ENCODE data around the gene EHD3. TPM values are rescaled to one million over a fixed set of nuclear protein-coding genes. Genes with fewer than 3 reads are reported as not detected.
A peak's percentile ranks its signal among the peaks of the same experiment; 100 is the strongest.

Gene EHD3
- total and polyA plus RNA-seq, 10 donors, result 4.6 to 27.2 (median 14.2) TPM

DNA sequence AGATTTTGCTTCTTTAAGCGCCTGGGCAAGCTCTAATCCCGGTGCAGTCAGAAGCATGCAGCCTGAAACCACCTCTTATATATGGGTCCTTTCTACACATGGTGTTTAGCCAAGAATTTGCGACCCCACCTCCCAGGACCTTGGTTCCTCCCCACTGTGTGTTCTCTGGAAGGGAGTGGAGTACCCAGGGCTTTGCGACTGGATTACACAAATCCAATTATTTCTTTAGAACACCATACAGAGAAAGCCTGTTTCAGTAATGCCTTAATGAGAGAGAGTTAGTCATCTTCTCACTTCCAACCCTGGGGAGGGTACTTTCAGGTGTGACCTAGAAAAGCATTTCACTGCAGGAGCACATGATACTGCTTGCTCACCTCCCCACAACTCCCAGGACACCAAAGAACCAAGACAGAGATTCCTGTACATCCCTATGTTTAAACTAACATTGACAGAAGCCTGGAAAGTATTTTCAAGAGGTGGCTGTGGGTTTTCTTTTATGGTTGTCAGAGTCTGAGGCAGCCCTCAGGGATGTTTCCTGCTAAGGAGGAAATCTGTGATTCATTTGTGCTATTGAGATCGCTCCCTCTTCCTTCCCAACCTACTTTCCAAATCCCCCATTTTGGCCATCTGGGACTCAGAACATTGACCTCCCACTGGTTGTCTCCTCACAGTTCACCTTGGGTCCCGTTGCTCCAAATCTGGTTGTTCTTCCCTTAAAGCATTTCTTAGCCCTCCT is 16.3 kb upstream of the EHD3 start, which contains the start of gene CAPN14:
Gene CAPN14, minus strand, starts transcription at position 51 of the 736 bp plus-strand sequence. CDS start 12,068 bp downstream, outside the sequence.
- peak within 1 kb of the TSS in 4 of 8 donors; percentile 80 to 92 (median 83) for H3K27ac ChIP-seq
- TF ChIP-seq POLR2A (IDR thresholded peaks at IDR 0.05), result no peak
- no peak for TF ChIP-seq POLR2AphosphoS5 (IDR thresholded peaks at IDR 0.05)
- TF ChIP-seq, protein P1, sequence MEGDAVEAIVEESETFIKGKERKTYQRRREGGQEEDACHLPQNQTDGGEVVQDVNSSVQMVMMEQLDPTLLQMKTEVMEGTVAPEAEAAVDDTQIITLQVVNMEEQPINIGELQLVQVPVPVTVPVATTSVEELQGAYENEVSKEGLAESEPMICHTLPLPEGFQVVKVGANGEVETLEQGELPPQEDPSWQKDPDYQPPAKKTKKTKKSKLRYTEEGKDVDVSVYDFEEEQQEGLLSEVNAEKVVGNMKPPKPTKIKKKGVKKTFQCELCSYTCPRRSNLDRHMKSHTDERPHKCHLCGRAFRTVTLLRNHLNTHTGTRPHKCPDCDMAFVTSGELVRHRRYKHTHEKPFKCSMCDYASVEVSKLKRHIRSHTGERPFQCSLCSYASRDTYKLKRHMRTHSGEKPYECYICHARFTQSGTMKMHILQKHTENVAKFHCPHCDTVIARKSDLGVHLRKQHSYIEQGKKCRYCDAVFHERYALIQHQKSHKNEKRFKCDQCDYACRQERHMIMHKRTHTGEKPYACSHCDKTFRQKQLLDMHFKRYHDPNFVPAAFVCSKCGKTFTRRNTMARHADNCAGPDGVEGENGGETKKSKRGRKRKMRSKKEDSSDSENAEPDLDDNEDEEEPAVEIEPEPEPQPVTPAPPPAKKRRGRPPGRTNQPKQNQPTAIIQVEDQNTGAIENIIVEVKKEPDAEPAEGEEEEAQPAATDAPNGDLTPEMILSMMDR (IDR thresholded peaks at IDR 0.05 in 8 of 11, conservative IDR thresholded peaks at IDR 0.05 in 3 of 11), result no peak
- peaks cover 0 to 82% (median 51%) of the 10 kb centered on the region in 6 donors for H3K4me1 ChIP-seq
- DNase-seq, result no peak
- no peak within 1 kb of the TSS for H3K4me3 ChIP-seq
- no peaks in the 10 kb centered on the region for H3K36me3 ChIP-seq
- WGBS, 5 donors, result 63 to 79% (median 73%) methylated on average over 6 of the region's 6 CpGs
- no peaks in the 10 kb centered on the region for H3K27me3 ChIP-seq (replicated peaks in 1 of 7)
- intact Hi-C loops (cut with DNase I; ENCODE audit: low total_unique reads), result no loop called here
- H3K9me3 ChIP-seq, result no peaks in the 10 kb centered on the region

DNA sequence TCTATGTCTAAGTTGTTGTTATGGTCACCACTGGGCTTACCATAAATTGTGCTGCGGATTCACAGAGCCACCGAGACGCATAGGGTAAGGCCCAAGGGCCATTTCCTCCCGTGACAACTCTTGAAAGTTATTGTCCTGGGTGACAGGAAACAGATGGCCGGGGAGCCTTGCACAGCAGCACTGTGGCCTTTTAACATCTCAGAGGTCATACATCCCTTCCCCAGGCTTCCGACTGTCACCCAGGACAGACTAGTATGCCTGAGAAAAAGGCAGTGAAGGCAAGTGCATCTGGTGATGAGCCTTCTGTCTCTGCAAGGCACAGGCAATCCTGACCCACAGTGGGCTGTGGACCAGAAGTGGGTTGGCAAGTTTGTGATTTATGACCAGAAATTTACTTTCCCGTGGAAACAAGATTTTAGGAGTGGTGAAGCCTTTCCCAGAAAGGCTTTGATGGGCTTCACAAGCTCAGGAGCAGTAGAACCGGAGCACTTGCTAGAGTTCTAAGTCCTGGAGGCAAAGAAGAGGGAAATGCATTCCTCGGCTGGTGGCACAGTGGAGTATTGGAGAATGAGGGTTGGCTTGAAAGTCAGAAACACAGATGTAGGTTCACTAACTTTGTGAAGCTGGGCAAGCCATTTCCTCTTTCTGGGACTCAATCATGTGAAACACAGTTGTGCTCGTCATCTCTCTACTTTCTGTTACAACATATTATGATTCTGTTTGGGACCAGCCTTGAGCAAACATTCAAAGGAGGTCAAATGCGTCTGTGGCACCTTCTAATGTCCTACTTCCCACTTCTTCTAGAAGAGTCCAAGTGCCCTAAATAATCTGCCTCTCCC is 14.6 kb upstream of the EHD3 start:
- Histone ChIP-seq H3K36me3 (no peaks in the 10 kb centered on the region), H3K9me3 (no peaks in the 10 kb centered on the region), H3K27ac (peak overlapping the region; percentile 59 to 92 (median 80)), H3K4me1 (peaks cover 0 to 79% (median 47%) of the 10 kb centered on the region in 6 donors), H3K4me3 (peak overlapping the region in 1 of 8 donors; percentile 19), H3K27me3 (replicated peaks in 1 of 7) (no peaks in the 10 kb centered on the region)
- 16 to 24% (median 20%) methylated on average over 11 of the region's 11 CpGs for WGBS, 5 donors
- TF ChIP-seq POLR2AphosphoS5 (IDR thresholded peaks at IDR 0.05), result peak in 1 of 3 donors; percentile 53
- TF ChIP-seq, protein P1 (IDR thresholded peaks at IDR 0.05 in 8 of 11, conservative IDR thresholded peaks at IDR 0.05 in 3 of 11), result no peak
- no peak for DNase-seq
- intact Hi-C loops (cut with DNase I; ENCODE audit: low total_unique reads), result no loop called here

DNA sequence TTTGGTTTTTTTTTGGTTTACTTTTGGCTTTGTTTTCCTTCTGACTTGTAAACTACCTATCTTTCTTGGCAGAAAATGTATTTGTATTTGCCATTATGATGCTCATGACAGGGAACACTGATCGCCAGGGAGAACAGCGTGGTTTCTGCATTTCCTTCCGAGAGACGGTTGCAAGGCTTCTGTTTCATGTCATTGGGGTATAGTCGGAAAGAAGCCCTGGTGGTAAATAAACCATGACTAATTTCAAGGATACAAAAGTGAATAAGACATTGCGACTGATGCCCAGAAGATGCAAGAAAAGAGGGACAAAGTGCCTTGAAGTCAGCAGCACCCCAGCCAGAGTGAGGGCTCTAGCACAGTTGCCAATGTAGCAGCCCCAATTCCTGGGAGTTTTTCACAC is 12.4 kb upstream of the EHD3 start:
- TF ChIP-seq, protein P1 (IDR thresholded peaks at IDR 0.05 in 8 of 11, conservative IDR thresholded peaks at IDR 0.05 in 3 of 11), result no peak
- TF ChIP-seq POLR2AphosphoS5 (IDR thresholded peaks at IDR 0.05) (no peak), POLR2A (IDR thresholded peaks at IDR 0.05) (no peak)
- peaks cover 0 to 63% (median 38%) of the 10 kb centered on the region in 6 donors for H3K4me1 ChIP-seq
- no peaks in the 10 kb centered on the region for H3K9me3 ChIP-seq
- no peaks in the 10 kb centered on the region for H3K36me3 ChIP-seq
- H3K27ac ChIP-seq, result peak overlapping the region in 5 of 8 donors; percentile 24 to 92 (median 56)
- no peaks in the 10 kb centered on the region for H3K27me3 ChIP-seq (replicated peaks in 1 of 7)
- DNase-seq, result no peak
- intact Hi-C loops (cut with DNase I; ENCODE audit: low total_unique reads), result no loop called here
- H3K4me3 ChIP-seq, result no peak overlapping the region
- 22 to 43% (median 29%) methylated on average over 6 of the region's 6 CpGs for WGBS, 5 donors

DNA sequence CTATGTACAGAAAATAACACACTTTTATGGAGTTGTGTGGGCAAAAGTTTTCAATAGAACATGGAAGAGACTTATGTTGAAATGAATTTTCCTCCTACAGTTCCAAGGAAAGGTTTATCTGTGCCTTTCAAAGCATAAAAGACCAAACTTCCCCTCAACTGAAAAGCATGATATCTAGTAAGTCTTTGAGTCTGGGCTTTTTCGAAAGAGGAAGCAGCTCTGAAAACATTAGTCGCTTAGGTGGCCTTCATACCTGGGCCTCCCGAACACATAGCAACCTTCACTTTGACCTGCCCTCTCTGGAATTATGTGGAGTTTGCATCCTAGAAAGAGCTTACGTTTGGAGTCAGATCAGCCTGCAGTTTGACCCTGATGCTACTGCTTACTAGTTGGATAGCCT is 11.9 kb upstream of the EHD3 start:
- H3K36me3 ChIP-seq, result no peaks in the 10 kb centered on the region
- no peak overlapping the region for H3K4me3 ChIP-seq
- H3K27me3 ChIP-seq (replicated peaks in 1 of 7), result no peaks in the 10 kb centered on the region
- no peak for TF ChIP-seq POLR2A (IDR thresholded peaks at IDR 0.05)
- H3K27ac ChIP-seq, result peak overlapping the region in 5 of 8 donors; percentile 24 to 92 (median 56)
- 35 to 60% (median 48%) methylated on average over 4 of the region's 4 CpGs for WGBS, 5 donors
- intact Hi-C loops (cut with DNase I; ENCODE audit: low total_unique reads), result no loop called here
- H3K9me3 ChIP-seq, result no peaks in the 10 kb centered on the region
- DNase-seq, result no peak
- peaks cover 0 to 58% (median 37%) of the 10 kb centered on the region in 6 donors for H3K4me1 ChIP-seq

Measured in spleen (tissue), 11 donors.